Stimulated activated CD4-positive, alpha-beta T cell treated with anti-CD3 and anti-CD28 coated beads, Interleukin-4, amount 100 ng/mL, for 24 hours (primary cell): ENCODE measurements around the gene CPVL.

Source experiments
- DNase-seq: peaks from one replicate; pipeline ENCODE4 v3.0.0-alpha.2; 2020

Gene CPVL

GRCh38 chr7:29146057-29146706 is at the start of gene CPVL:
TSS of gene CPVL (minus strand) at chr7:29146537. CDS start at chr7:29121061, 25,476 bp downstream.
- DNase-seq: no peak

- peak; percentile 14 for DNase-seq
Measured at GRCh38 chr7:29194594-29195427, 48.5 kb upstream of the CPVL start, which contains the start of gene CHN2. TSS of gene CHN2 (plus strand) at chr7:29194775.

GRCh38 chr7:29194206-29194593 is 47.9 kb upstream of the CPVL start:
- DNase-seq: no peak

- no peak for DNase-seq
Measured at GRCh38 chr7:29193316-29194205, 47.2 kb upstream of the CPVL start.

- no peak for DNase-seq
Measured at GRCh38 chr7:29192811-29193210, 46.5 kb upstream of the CPVL start.

- no peak for DNase-seq
Measured at GRCh38 chr7:29192323-29192722, 46.0 kb upstream of the CPVL start.

GRCh38 chr7:29190349-29191045 is 44.2 kb upstream of the CPVL start:
- no peak for DNase-seq

GRCh38 chr7:29189743-29190201 is 43.4 kb upstream of the CPVL start:
- DNase-seq: peak; percentile 36

- no peak for DNase-seq
Measured at GRCh38 chr7:29185613-29186012, 39.3 kb upstream of the CPVL start.

GRCh38 chr7:29184599-29184998 is 38.3 kb upstream of the CPVL start:
- DNase-seq: no peak

GRCh38 chr7:29179115-29179514 is 32.8 kb upstream of the CPVL start:
- DNase-seq: no peak

- no peak for DNase-seq
Measured at GRCh38 chr7:29177963-29178600, 31.7 kb upstream of the CPVL start.

- no peak for DNase-seq
Measured at GRCh38 chr7:29173458-29173857, 27.1 kb upstream of the CPVL start.

- DNase-seq: no peak
Measured at GRCh38 chr7:29170781-29171180, 24.4 kb upstream of the CPVL start.

- DNase-seq: no peak
Measured at GRCh38 chr7:29167721-29168120, 21.4 kb upstream of the CPVL start.

- no peak for DNase-seq
Measured at GRCh38 chr7:29163854-29164253, 17.5 kb upstream of the CPVL start.

GRCh38 chr7:29162577-29162976 is 16.2 kb upstream of the CPVL start:
- DNase-seq: no peak

GRCh38 chr7:29161231-29161630 is 14.9 kb upstream of the CPVL start:
- DNase-seq: no peak

GRCh38 chr7:29160080-29160479 is 13.7 kb upstream of the CPVL start:
- no peak for DNase-seq

GRCh38 chr7:29158795-29159423 is 12.6 kb upstream of the CPVL start:
- DNase-seq: no peak

GRCh38 chr7:29156907-29157452 is 10.6 kb upstream of the CPVL start:
- no peak for DNase-seq
